HG02970 (cell line): ENCODE results near the gene RGS1.
"Not testable (repeated sequence)": the region's sequence is repeated elsewhere in the genome, so short reads cannot be mapped to it uniquely, and the experiment has no call there.

Source experiments
- ATAC-seq: cut with Tn5 transposase; IDR thresholded peaks from one replicate; pipeline ENCODE4 v1.9.1; 2021; ENCODE audit warnings: mild to moderate bottlenecking, moderate library complexity, moderate number of reproducible peaks; ENCODE audit not compliant: unreplicated experiment, low FRiP score

RGS1 gene

GRCh38 chr1:192575499-192576189 lies at the start of gene RGS1:
Gene RGS1, plus strand, starts transcription at chr1:192575773. Its CDS starts 20 bp downstream, at chr1:192575793.
- ATAC-seq = peak; percentile 88

DNA sequence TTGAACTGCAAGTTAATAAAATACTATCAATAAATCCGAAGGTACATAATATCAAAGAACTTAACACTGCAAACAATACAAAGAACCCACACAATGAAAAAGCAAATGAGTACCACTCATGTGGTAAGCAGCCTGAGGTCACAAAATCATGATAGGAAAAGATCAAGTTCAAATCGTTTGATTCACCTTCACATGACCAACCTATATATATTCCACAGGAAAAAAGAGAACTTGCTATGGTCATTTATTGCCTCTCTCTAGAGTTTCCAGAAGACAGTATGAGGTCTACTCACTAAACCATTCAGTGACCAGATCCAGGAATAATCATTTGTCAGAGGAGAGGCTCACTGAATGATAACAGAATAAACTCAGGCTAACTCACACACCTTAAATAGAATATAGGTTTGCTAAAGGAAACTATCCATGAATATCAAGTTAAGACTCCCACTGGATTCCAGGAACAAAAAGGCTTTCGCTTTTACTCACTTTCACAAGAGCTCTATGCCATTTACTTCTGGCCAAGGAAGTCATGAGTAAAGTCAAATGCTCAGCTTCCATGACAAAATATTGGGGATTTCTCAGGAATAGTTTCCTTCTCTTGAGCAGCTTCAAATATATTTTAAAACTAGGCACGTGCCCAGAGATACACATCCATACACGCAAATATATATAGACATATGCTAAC lies 48.3 kb upstream of the RGS1 start:
- no peak for ATAC-seq

DNA sequence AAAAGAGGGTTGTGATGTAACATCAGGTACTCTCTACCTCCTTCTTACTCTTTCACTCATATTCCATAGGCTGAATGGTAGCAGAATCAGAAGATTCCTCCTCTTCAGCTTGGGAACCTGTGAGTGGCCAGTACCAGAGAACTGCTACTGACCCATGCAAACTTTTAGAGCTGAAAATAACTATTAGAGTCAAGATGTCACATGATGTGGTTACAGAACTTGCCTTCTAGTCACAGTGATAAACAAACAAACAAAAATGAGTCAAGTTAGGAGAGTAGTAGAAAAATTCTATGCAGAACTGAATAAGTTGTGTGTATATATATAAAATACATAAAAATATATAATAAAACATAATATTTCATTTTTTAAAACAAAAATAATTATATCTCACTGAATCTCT lies 47.6 kb upstream of the RGS1 start:
- ATAC-seq = no peak

DNA sequence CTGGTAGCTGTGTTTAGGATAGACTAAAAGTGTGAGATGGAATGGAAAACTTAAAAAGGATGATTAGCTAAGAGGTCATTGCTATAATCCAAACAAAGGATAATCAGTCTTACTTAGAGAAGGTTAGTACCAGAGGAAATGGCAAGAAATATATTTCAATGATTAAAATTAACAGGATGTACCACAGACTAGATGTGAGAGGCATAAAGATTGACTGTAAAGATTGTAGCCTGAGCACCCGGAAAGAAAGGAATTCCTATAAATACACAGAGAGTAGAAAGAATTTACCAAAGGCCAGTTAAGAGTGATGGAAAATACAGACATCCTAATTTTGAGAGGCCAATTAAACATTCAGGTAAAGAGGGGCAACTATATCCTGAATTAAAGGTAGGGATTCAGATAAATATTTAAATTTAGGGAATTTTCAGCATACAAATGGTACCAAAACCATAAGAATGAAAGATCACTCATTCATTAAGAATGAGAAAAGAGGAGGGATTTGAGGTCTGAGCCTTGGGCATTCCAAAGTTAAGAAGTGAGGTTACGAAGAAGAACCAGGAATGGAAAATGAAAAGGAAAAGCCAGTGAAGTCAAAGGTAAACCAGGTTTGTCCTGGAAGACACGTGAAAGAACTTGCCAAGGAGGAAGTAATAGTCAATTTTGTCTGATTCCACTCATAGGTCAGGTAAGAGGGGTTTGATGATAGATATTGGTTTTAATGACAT lies 46.4 kb upstream of the RGS1 start:
- ATAC-seq = no peak

- no peak for ATAC-seq
These were observed 45.8 kb upstream of the RGS1 start for GRCh38 chr1:192529811-192530210.

DNA sequence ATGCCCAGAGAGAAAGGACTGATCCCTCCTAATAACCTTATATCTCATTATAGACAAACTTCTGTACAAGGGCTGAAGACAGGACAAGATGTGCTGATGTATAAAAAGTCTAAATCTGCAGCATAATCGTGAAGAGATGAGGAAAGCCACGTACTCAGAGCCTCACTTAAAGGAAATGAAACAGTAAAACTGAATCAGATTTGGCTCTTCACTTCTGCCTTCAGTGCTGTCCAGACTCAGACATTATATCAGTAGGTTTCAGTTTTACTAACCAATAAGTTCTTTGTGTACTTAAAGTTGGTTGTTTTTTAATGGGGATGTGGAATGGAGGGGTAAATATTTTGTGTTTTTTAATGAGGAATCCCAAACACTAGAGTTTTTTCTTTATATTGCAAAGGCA lies 45.3 kb upstream of the RGS1 start:
- peak; percentile 92 for ATAC-seq

- ATAC-seq = not testable (repeated sequence)
These were observed 44.4 kb upstream of the RGS1 start for GRCh38 chr1:192531037-192531703.

DNA sequence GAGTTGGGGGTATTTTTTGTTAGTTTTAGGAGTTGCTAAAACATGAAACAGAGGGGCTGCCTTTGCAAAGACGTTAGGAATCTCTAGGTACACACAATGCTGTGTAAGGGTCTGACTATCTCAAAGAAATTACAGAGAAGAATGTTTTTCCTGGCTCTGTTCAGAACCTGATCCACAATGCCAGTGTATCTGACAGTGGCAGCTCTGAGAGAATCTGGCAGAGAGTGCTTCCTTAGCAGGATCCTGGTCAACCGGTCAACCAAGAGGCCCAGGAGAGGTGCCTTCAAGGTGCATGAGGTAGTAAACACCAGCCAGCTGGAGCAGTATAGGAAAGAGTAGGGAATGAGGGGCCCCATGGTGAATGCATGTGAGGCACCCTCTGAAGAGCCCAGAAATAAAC lies 40.9 kb upstream of the RGS1 start:
- no peak for ATAC-seq

- ATAC-seq = no peak
These were observed 39.5 kb upstream of the RGS1 start for GRCh38 chr1:192535916-192536664.

DNA sequence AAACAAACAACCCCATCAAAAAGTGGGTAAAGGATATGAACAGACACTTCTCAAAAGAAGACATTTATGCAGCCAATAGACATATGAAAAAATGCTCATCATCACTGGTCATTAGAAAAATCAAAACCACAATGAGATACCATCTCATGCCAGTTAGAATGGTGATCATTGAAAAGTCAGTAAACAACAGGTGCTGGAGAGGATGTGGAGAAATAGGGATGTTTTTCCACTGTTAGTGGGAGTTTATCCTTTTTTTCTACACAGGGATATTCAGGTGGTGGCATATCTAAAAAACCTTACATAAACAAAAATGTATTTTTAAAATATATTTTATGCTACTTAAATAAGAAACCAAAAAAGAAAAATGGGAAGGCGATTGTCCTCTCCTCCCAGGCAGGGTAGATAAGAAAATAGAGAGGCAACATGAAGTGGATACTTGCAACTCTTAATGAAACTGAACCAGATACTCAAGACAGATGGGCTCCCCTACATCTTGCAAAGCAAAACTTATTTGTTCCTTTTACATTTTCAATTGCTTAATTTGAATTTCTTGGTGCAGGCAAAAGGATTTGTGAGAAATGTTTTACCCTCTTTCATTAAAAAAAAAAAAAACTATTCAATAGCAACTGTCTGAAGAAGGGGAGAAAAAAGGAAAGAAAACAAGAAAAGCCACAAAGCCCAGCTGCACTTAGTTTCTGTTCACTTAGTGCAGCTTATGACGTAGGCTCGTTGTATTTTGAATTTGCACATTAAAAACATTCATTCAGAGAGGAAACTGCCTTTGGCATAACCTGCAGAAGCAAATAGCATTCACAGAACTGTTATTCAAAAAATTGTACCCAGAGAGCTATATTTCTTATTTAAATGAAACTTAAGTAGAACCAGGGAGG lies 36.9 kb upstream of the RGS1 start:
- ATAC-seq = peak; percentile 83

- ATAC-seq = no peak
These were observed 36.1 kb upstream of the RGS1 start for GRCh38 chr1:192539297-192540092.

- ATAC-seq = no peak
These were observed 32.1 kb upstream of the RGS1 start for GRCh38 chr1:192543445-192543844.

DNA sequence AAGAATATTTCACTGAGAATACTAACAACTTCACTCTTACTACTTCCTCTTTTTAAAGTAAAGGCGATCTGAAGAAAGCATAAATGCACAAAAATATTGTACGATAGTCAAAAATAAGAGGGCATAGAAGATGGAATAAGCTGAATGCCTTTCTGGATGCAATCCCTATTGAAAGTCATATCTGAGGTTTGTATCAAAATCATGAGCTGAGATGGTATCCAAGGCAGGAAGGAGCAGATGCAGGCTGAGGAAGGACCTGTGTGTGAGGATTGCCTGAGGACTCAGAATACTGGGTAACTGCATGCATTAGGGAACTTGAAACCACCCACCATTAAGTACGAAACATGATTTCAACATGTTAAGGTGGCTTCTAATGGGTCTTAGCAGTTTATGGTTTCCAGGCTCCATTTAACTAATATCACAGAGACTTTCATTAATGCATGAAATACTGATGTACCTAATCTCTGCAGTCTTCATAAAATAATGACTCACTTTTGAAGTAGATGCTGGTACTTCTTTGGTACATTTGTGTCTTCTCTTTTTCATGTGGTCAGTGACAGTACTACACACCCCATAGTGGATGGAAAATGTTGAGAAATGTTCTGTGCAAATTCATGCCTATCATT lies 29.6 kb upstream of the RGS1 start:
- ATAC-seq = peak; percentile 44

DNA sequence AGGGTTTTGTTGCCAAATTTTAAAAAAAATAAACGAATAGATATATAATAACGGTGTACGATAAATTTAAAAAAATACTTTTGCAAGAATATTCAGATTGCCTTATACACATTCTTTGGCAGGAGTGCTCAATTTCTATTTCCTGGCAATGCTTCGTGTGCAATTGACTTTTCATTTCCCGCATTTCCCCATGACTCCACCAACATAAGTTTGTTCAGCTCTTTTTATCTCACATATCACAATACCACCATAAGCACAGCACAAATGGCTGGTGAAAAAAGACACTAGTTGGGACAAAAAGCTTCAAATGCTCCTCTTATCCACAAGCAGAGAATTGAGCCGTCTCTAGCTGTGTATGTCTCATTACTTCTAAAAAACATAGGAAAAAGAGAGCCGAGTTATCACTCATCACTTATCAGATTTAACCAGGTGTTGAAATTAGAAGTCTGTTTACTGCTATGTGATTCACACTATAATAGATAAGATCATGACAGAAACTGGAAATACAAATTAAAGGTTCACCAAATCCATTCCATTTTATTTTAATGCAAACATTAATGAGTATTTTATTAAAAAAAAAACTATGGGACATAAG lies 28.9 kb upstream of the RGS1 start:
- no peak for ATAC-seq

GRCh38 chr1:192547501-192547900 lies 28.1 kb upstream of the RGS1 start:
- ATAC-seq = no peak

DNA sequence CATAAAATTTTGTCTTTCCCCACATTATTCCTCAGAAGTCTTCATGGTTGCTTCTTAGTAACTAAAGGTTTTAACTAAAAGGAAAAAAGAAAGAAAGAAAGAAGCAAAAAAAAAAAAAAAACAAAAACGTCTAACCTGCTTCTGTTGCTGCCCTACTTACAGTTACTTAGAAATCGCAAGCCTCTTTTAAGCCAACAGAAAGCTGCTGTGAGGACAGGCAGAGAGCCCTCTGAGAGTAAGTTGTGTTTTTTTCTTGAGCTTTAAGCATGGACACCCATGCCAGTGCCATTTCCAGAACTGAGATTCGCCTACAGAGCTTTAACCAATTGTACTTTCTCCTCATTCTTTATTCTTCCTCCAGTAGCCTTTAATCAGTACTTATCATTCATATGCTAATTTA lies 25.6 kb upstream of the RGS1 start:
- ATAC-seq = no peak

DNA sequence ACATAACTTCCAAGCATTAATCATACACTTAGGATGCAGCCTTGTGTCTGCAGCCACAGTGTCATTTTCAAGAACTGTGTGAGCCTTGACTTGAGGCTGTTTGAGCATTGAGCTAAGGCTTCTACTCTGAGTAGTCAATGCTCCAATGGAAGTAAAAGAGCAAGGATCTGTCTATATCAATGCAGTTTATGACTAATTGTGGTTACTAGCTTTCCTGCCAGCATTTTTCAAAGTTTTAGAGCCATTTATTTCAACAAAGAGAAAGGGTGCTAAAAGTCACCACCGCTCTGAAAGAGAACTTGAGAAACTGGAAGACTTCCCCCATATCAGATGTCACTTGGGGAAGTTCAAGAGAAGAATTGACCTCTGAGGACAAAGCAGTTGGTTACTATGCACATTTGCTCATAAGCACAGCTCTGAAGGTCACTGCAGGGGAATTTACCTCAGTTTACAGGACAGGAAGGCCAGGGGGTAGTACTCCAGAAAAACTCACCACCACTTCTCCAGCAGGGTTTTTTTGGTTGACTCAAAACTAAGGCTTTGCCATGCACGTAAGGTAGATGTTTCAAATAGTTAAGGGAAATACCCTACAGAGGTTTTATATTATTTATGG lies 24.5 kb upstream of the RGS1 start:
- ATAC-seq = peak; percentile 66
